LNCAP (cell line): ENCODE data around the gene TAF3.

Experiments used
- TF ChIP-seq, protein P1 (sequence below): fragments of 450-650 bp; IDR thresholded peaks from 2 replicates; pipeline ENCODE4 v1.5.1; 2017; ENCODE audit warnings: mild to moderate bottlenecking

Gene TAF3

DNA sequence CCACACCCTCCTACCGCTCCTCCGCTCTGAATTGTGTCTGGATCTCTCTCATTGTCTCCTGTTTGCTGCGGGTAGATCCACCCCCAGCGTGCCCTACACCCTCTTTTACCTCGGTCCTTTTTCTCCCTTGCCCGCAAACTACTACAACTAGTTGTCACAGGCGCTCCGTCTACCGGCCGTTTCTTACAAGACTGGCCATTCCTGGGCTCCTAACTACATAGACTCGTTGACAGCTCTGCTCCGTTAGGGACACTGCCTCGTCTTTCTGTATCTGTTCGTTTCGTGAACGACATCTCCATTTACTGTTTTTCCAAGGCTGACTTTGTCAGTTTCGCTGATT is 786 bp downstream of the TAF3 start:
- TF ChIP-seq, protein P1, sequence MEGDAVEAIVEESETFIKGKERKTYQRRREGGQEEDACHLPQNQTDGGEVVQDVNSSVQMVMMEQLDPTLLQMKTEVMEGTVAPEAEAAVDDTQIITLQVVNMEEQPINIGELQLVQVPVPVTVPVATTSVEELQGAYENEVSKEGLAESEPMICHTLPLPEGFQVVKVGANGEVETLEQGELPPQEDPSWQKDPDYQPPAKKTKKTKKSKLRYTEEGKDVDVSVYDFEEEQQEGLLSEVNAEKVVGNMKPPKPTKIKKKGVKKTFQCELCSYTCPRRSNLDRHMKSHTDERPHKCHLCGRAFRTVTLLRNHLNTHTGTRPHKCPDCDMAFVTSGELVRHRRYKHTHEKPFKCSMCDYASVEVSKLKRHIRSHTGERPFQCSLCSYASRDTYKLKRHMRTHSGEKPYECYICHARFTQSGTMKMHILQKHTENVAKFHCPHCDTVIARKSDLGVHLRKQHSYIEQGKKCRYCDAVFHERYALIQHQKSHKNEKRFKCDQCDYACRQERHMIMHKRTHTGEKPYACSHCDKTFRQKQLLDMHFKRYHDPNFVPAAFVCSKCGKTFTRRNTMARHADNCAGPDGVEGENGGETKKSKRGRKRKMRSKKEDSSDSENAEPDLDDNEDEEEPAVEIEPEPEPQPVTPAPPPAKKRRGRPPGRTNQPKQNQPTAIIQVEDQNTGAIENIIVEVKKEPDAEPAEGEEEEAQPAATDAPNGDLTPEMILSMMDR: peak; percentile 51; the same call in 1 of the 2 replicates

DNA sequence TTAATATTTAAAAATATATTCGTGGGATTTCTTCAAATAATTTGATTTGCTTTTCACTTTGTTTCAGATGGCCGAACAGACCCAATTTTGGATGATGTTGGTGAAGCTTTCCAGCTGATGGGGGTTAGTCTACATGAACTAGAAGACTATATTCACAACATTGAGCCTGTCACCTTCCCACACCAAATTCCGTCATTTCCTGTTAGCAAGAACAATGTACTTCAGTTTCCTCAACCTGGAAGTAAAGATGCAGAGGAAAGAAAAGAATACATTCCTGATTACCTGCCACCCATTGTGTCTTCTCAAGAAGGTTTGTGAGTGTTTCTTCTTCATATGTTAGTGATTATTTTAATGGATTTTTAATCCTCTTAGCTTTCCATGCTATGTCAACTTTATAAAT is 5.9 kb downstream of the TAF3 start:
- TF ChIP-seq, protein P1: no peak

DNA sequence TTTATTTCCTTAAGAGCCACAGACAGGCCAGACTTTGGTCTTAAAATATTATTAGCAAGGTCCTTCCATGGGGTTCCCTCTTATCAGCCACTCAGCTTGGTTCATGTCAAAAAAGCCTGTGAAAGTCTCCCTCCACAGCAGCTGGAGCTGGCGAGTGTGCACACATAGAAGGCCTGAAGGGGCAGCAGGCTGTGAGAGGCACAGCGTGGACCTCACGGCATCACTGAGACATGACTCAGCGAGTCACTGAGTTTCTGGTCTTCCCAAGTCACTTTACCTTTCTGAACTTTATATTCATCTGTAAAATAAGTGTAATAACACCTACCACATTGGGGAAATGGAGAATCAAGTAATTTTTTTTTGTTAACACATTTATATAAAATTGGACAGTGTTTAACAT is 8.7 kb downstream of the TAF3 start:
- TF ChIP-seq, protein P1: no peak

DNA sequence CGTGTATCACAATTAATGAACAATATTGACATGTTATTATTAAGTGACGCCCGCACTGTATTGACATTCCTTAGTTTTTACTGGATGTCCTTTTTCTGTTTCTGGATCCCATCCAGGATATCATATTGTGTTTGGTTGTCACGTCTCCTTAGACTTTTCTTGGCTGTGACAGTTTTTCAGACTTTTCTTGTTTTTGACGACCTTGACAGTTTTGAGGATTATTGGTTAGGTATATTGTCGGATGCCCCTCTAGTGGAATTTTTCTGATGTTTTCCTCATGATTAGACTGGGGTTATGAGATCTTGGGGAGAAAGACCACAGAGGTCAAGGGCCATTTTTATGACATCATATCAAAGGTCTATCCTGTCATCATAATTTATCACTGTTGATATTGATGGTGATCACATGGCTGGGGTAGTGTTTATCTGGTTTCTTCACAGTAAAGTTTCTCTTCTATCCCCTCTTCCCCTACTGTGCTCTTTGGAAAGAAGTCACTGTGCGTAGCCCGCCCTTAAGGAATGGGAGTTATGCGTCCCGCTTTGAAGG is 11.1 kb downstream of the TAF3 start:
- TF ChIP-seq, protein P1: no peak

DNA sequence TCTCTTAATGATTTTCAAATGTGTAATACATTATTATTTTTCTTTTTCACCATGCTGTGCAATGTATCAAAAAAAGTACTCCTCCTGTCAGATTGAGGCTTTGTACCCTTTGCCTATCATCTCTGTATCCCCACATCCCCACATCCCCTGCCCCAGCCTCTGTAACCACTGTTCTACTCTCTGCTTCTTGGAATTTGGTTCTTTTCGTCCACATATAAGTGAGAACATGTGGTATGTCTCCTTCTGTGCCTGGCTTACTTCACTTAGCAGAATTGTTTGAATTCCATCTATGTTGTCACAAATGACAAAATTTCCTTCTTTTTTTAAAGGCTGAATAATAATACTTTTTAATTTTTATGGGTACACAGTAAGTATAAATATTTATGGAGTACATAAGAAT is 13.8 kb downstream of the TAF3 start:
- TF ChIP-seq, protein P1: no peak

DNA sequence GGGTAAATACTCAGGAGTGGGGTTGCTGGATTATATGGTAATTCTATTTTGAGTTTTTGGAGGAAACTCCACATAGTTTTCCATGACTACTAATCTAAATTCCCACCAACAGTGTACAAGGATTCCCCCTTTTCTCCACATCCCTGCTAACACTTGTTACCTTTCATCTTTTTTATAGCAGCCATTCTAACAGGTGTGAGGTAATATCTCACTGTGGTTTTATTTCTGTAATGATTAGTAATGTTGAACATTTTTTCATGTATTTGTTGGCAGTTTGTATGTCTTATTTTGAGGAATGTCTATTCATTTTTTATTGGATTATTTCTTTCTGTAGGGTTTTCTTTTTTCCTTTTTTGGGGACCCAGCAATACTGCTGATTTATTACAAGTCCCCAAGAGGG is 14.9 kb downstream of the TAF3 start:
- TF ChIP-seq, protein P1: no peak

DNA sequence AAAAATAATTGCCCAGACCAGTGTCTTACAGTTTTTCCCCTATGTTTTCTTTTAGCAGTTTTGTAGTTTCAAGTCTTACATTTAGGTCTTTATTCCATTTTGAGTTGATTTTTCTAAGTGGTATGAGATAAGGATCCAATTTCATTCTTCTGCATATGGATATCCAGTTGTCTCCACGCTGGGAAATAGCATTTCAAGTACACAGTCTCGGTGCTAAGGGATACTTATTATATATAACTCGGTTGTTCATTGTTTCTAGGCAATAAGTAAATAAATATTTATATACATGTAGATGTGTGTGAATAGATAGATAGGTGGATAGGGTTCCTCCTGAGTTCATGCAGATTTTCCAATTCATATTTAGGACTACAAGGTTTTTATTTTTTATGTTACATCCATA is 16.0 kb downstream of the TAF3 start:
- TF ChIP-seq, protein P1: no peak

DNA sequence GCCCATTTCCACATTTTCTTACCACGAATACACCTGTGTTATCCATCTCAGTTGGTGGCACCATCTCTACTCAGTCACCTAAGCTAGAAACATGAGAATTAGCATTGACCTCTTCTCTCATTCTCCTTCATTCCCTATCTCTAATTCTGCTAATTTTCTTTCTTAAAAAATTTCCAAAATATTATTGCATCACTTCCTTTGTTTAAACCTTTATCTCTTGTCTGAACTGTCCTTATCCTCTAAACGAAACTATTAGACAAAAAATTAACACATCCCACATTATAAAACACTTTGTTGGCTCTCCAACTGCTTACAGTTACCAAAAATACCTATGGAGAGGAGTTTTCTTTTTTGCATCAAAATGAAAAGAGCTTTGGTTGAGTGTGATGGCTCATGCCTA is 18.3 kb downstream of the TAF3 start:
- TF ChIP-seq, protein P1: no peak
